Glutamatergic neuron (in vitro differentiated cells): ENCODE measurements around the gene SUDS3. TPM values are rescaled to one million over a fixed set of nuclear protein-coding genes. Genes with fewer than 3 reads are reported as not detected.

Source experiments
- DNase-seq: peaks from one replicate; pipeline ENCODE4 v3.0.0; 2022
- H3K27ac Mint-ChIP-seq: one replicate; pipeline ENCODE4 v1.8.0; 2020; ENCODE audit warnings: mild to moderate bottlenecking, mixed read lengths, inconsistent platforms; ENCODE audit not compliant: unreplicated experiment
- H3K27me3 Mint-ChIP-seq: one replicate; pipeline ENCODE4 v1.8.0; 2020; ENCODE audit warnings: mild to moderate bottlenecking, moderate library complexity, mixed read lengths, inconsistent platforms; ENCODE audit not compliant: unreplicated experiment
- H3K36me3 Mint-ChIP-seq: one replicate; pipeline ENCODE4 v1.8.0; 2020; ENCODE audit warnings: mild to moderate bottlenecking, mixed read lengths, inconsistent platforms; ENCODE audit not compliant: unreplicated experiment
- H3K4me1 Mint-ChIP-seq: one replicate; pipeline ENCODE4 v1.8.0; 2020; ENCODE audit warnings: mild to moderate bottlenecking, low read depth, mixed read lengths, inconsistent platforms; ENCODE audit not compliant: unreplicated experiment
- H3K4me3 Mint-ChIP-seq: one replicate; pipeline ENCODE4 v1.8.0; 2020; ENCODE audit warnings: mild to moderate bottlenecking, mixed read lengths, inconsistent platforms; ENCODE audit not compliant: unreplicated experiment
- H3K9me3 Mint-ChIP-seq: one replicate; pipeline ENCODE4 v1.8.0; 2020; ENCODE audit warnings: mild to moderate bottlenecking, moderate library complexity, mixed read lengths, inconsistent platforms; ENCODE audit not compliant: unreplicated experiment
- CTCF ChIP-seq: fragments of 200-600 bp; sonication (generic); IDR thresholded peaks from one replicate; pipeline ENCODE4 v1.5.0; 2021; ENCODE audit not compliant: partially characterized antibody, unreplicated experiment
- total RNA-seq: library from RNA; stranded (reverse); fragmentation: NEBNext Ultra II Directional; extraction: Animal tissue kit (Norgen Biotek cat#: 25700); gene quantifications from one replicate; pipeline ENCODE4 v1.2.1, GENCODE V29; 2021; ENCODE audit not compliant: unreplicated experiment

Gene SUDS3
- total RNA-seq, 1 donor from 2014 or later = 32.5 TPM

GRCh38 chr12:118465706-118466105, 89.4 kb downstream of the SUDS3 start:
- no peak overlapping the region for H3K4me3 Mint-ChIP-seq
- no peak for DNase-seq
- peaks cover 4% of the 10 kb centered on the region for H3K36me3 Mint-ChIP-seq
- peaks cover 2% of the 10 kb centered on the region for H3K27me3 Mint-ChIP-seq
- H3K4me1 Mint-ChIP-seq = no peaks in the 10 kb centered on the region
- TF ChIP-seq CTCF = no peak
- H3K27ac Mint-ChIP-seq = no peak overlapping the region
- no peaks in the 10 kb centered on the region for H3K9me3 Mint-ChIP-seq

Other genes with a start within 250 kb of the SUDS3 start
- 224 TPM for gene PEBP1, start 240.4 kb upstream of the SUDS3 start, total RNA-seq
- 13.1 TPM for gene TAOK3, start 3.6 kb upstream of the SUDS3 start, total RNA-seq